PC-9 (cell line): ENCODE results near the gene WNK1. TPM values are rescaled to one million over a fixed set of nuclear protein-coding genes. Genes with fewer than 3 reads are reported as not detected.
A peak's percentile ranks its signal among the peaks of the same experiment; 100 is the strongest.

Experiments
- BruUV-seq: library from RNA; stranded (reverse); fragments of 400-500 nt; replicated peaks from 2 replicates; lab custom pipeline; 2021; lab: Mats Ljungman, UMichigan
- CTCF ChIA-PET: fragments of 300-600 bp; sonication (Branson Sonifier 250); formaldehyde crosslinking; loops from one replicate; lab custom pipeline; 2022; ENCODE audit warnings: antibody characterized with exemption; lab: Charles Lee
- POLR2A ChIA-PET: fragments of 300-600 bp; sonication (Branson Sonifier 250); formaldehyde crosslinking; loops from one replicate; lab custom pipeline; 2022; ENCODE audit warnings: antibody characterized with exemption; ENCODE audit not compliant: unreplicated experiment; lab: Charles Lee
- DNase-seq, 2 experiments: peaks; one replicate each; pipeline versions ENCODE4 v3.0.0 to v3.0.0-alpha.2; 2015 to 2022; ENCODE audit warnings: mixed read lengths in 1 of 2
- H2AFZ ChIP-seq: fragments of 200-600 bp; sonication (generic); 2 replicates; pipeline ENCODE4 v1.8.1; 2017; ENCODE audit warnings: antibody characterized with exemption
- H3F3A ChIP-seq: fragments of 200-600 bp; sonication (generic); 2 replicates; pipeline ENCODE4 v1.8.1; 2017; ENCODE audit warnings: antibody characterized with exemption, mild to moderate bottlenecking, low read depth; ENCODE audit not compliant: insufficient read depth
- H3K27ac ChIP-seq: fragments of 200-600 bp; sonication (generic); 2 replicates; pipeline ENCODE4 v1.6.1; 2016; ENCODE audit warnings: mixed run types
- H3K27me3 ChIP-seq: fragments of 200-600 bp; sonication (generic); 2 replicates; pipeline ENCODE4 v1.6.1; 2016; ENCODE audit warnings: low read depth, mixed run types; ENCODE audit not compliant: insufficient read depth
- H3K36me3 ChIP-seq: fragments of 200-600 bp; sonication (generic); 2 replicates; pipeline ENCODE4 v1.6.1; 2016; ENCODE audit warnings: low read depth, mixed run types
- H3K4me1 ChIP-seq: fragments of 200-600 bp; sonication (generic); replicated peaks from 2 replicates; pipeline ENCODE4 v1.6.1; 2016; ENCODE audit warnings: mixed run types; ENCODE audit not compliant: insufficient read depth
- H3K4me2 ChIP-seq: fragments of 200-600 bp; sonication (generic); 2 replicates; pipeline ENCODE4 v1.6.1; 2017; ENCODE audit warnings: mixed run types
- H3K4me3 ChIP-seq: fragments of 200-600 bp; sonication (generic); 2 replicates; pipeline ENCODE4 v1.6.1; 2016; ENCODE audit warnings: mixed run types
- H3K79me2 ChIP-seq: fragments of 200-600 bp; sonication (generic); 2 replicates; pipeline ENCODE4 v1.6.1; 2017; ENCODE audit warnings: low read depth, mixed run types
- H3K9me2 ChIP-seq: fragments of 200-600 bp; sonication (generic); 2 replicates; pipeline ENCODE4 v1.8.1; 2017; ENCODE audit warnings: mild to moderate bottlenecking; ENCODE audit not compliant: insufficient read depth
- H3K9me3 ChIP-seq: fragments of 200-600 bp; sonication (generic); 2 replicates; pipeline ENCODE4 v1.8.1; 2016; ENCODE audit warnings: low read depth; ENCODE audit not compliant: insufficient read depth
- H4K20me1 ChIP-seq: fragments of 200-600 bp; sonication (generic); 2 replicates; pipeline ENCODE4 v1.8.1; 2017; ENCODE audit not compliant: insufficient read depth
- EZH2 ChIP-seq: fragments of 200-600 bp; sonication (generic); IDR thresholded peaks from 2 replicates; pipeline ENCODE4 v1.8.0; 2017; ENCODE audit warnings: antibody characterized with exemption, low read depth
- intact Hi-C: fragments of 100-400 bp; cut with micrococcal nuclease; formaldehyde crosslinking; loops from one replicate; pipeline ENCODE4 v1.10.0; 2022; ENCODE audit not compliant: unreplicated experiment
- total RNA-seq: library from RNA; stranded (reverse); gene quantifications from 2 replicates; pipeline ENCODE4 v1.2.3, GENCODE V29; 2021
- TF ChIP-seq, protein P1 (sequence below): fragments of 200-600 bp; sonication (generic); conservative IDR thresholded peaks from 2 replicates; pipeline ENCODE4 v1.6.1; 2017; ENCODE audit warnings: mixed run types, antibody characterized with exemption, mild to moderate bottlenecking, moderate library complexity

WNK1 gene
- total RNA-seq, 1 experiment from 2014 or later: 142 TPM

DNA sequence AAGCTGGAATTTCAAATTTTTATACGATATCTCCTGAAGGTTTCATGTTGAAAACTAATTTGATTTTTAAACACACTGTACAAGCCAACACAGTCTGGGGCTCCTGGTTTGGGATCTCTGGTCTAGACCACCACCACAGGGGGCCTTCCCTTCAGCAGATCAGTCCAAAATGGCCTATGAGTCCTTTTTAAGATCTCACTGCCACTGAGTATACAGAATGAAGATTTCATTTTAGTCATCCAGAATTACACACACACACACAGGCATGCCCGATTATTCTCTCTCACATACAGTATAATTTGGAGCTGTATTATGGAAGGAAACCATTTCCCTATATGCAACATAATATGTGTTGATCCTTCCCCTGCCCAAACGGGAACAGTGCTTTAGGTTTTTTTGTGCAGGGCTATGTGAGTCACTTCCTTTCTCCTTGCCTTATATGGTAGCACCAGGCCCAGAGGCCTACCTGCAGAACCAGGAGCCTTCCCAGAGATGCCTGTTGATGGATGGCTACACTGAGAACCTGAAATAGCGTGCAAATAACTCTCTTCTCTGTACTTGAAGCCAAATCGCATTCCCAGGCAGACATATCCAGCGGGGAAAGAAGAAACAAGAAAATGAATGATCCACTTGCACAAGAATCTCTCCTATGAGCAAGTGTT, 28.1 kb upstream of the WNK1 start:
- Histone ChIP-seq H3K4me3 (no peak overlapping the region), H3K4me2 (peak overlapping the region; percentile 43), H3K9me2 (no peaks in the 10 kb centered on the region), H3K27me3 (no peaks in the 10 kb centered on the region), H3K27ac (no peak overlapping the region), H4K20me1 (no peaks in the 10 kb centered on the region), H2AFZ (peak overlapping the region; percentile 68; the same call in 1 of the 2 replicates), H3K9me3 (no peaks in the 10 kb centered on the region), H3K4me1 (peaks cover 7% of the 10 kb centered on the region), H3K36me3 (no peaks in the 10 kb centered on the region), H3K79me2 (no peaks in the 10 kb centered on the region), H3F3A (no peaks in the 10 kb centered on the region)
- ChIA-PET CTCF (interaction anchor here (0.8 kb wide), 1 partner anchor 12 kb away, joined by 3 read pairs; no protein-coding TSS in a partner anchor), POLR2A (no interaction called here)
- peak; percentile 48 to 67 for DNase-seq
- TF ChIP-seq EZH2: no peak
- TF ChIP-seq, protein P1, sequence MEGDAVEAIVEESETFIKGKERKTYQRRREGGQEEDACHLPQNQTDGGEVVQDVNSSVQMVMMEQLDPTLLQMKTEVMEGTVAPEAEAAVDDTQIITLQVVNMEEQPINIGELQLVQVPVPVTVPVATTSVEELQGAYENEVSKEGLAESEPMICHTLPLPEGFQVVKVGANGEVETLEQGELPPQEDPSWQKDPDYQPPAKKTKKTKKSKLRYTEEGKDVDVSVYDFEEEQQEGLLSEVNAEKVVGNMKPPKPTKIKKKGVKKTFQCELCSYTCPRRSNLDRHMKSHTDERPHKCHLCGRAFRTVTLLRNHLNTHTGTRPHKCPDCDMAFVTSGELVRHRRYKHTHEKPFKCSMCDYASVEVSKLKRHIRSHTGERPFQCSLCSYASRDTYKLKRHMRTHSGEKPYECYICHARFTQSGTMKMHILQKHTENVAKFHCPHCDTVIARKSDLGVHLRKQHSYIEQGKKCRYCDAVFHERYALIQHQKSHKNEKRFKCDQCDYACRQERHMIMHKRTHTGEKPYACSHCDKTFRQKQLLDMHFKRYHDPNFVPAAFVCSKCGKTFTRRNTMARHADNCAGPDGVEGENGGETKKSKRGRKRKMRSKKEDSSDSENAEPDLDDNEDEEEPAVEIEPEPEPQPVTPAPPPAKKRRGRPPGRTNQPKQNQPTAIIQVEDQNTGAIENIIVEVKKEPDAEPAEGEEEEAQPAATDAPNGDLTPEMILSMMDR: no peak
- intact Hi-C loops: no loop called here
- BruUV-seq: no TSS peak

- H3K9me2 ChIP-seq: no peaks in the 10 kb centered on the region
- TF ChIP-seq, protein P1: no peak
- no peak for TF ChIP-seq EZH2
- H3K4me2 ChIP-seq: no peak overlapping the region
- H3K9me3 ChIP-seq: no peaks in the 10 kb centered on the region
- H3K79me2 ChIP-seq: no peaks in the 10 kb centered on the region
- no peaks in the 10 kb centered on the region for H3K27me3 ChIP-seq
- H4K20me1 ChIP-seq: no peaks in the 10 kb centered on the region
- CTCF ChIA-PET: no interaction called here
- no TSS peak for BruUV-seq
- intact Hi-C loops: no loop called here
- no peaks in the 10 kb centered on the region for H3K36me3 ChIP-seq
- H3F3A ChIP-seq: no peaks in the 10 kb centered on the region
- no peak overlapping the region for H3K4me3 ChIP-seq
- H3K27ac ChIP-seq: no peak overlapping the region
- no peak overlapping the region for H2AFZ ChIP-seq
- no peak for DNase-seq
- peaks cover 7% of the 10 kb centered on the region for H3K4me1 ChIP-seq
- POLR2A ChIA-PET: no interaction called here
These were observed 27.3 kb upstream of the WNK1 start for GRCh38 chr12:725076-725475.

DNA sequence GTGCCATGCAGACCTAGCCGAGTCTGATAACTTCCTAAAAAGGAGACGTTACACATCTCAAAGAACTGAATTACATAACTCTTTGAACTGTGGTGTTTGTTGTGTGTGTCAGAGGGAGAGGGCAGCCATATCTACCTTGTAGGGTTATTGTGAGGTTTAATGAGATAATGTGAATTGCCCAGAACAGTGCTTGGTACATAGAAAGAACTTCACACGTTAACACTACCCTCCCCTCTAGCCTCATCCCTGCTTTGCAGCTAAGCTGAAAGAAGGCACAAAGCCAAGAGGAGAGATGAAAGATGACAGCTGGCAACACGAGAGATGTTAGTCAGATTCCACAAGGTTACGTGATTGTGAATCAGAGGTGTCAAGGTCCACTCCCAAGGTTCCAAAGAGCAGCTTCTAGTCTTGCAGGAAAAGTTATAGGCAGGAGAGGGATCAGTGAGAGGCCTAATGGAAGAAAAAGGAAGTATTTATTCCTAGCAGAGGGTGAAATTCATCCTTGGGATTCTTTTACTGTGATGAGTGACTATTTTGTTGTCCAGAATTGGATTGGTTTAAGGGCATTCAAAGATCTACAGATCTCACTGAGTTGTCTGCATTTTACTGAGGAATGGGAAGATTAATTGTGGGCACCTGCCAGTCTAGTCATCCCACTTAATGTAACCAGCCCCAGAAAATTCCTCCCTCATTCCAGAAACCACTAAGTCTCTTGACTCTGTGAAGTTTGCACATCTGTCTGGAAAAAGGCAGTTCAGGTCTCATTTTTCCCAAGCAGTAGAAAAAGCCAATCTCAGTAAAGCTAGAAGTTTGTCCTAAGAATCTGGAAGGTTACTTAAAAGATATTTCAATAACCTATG, 25.9 kb upstream of the WNK1 start:
- TF ChIP-seq, protein P1: no peak
- TF ChIP-seq EZH2: no peak
- intact Hi-C loops: no loop called here
- Histone ChIP-seq H3K27ac (no peak overlapping the region), H3K4me2 (no peak overlapping the region), H3K4me1 (peaks cover 7% of the 10 kb centered on the region), H3K79me2 (no peaks in the 10 kb centered on the region), H3F3A (no peaks in the 10 kb centered on the region), H3K36me3 (no peaks in the 10 kb centered on the region), H2AFZ (no peak overlapping the region), H3K9me3 (no peaks in the 10 kb centered on the region; the same call in 1 of the 2 replicates), H3K27me3 (no peaks in the 10 kb centered on the region), H3K9me2 (no peaks in the 10 kb centered on the region), H3K4me3 (no peak overlapping the region), H4K20me1 (no peaks in the 10 kb centered on the region)
- ChIA-PET CTCF (no interaction called here), POLR2A (no interaction called here)
- no peak for DNase-seq
- no TSS peak for BruUV-seq
